Naive thymus-derived CD8-positive, alpha-beta T cell (primary cell): Measurements from ENCODE around the gene ANKK1. TPM values are rescaled to one million over a fixed set of nuclear protein-coding genes. Genes with fewer than 3 reads are reported as not detected.
A peak's percentile ranks its signal among the peaks of the same experiment; 100 is the strongest.

ENCODE experiments used
- ATAC-seq, 2 donors: fragments of 150-1000 bp; cut with Tn5 transposase in 1 of 2; sonication (Bioruptor Pico), chemical (Tn5 transposase) in 1 of 2; 1 replicate in 1 of 2; 2 replicates in 1 of 2; pipeline ENCODE4 v1.10.0; 2021; ENCODE audit warnings: mild to moderate bottlenecking in 2 of 2, moderate library complexity in 2 of 2
- POLR2A ChIA-PET: fragments of 350-600 bp; sonication (Branson Sonifier 250); formaldehyde crosslinking; loops from one replicate; lab custom pipeline; 2021; ENCODE audit warnings: antibody characterized with exemption; lab: Charles Lee
- DNase-seq, 10 donors: peaks; one replicate each; pipeline versions ENCODE4 v3.0.0 to v3.0.0-alpha.2; 2020 to 2022
- H3K27ac Mint-ChIP-seq, 10 donors: one replicate each; pipeline ENCODE4 v1.8.0; 2020 to 2022; ENCODE audit warnings: mild to moderate bottlenecking in 10 of 10, mixed read lengths in 10 of 10, moderate library complexity in 4 of 10, inconsistent platforms in 1 of 10
- H3K27me3 Mint-ChIP-seq, 5 donors: one replicate each; pipeline ENCODE4 v1.8.0; 2021 to 2022; ENCODE audit warnings: mixed read lengths in 5 of 5
- H3K36me3 Mint-ChIP-seq, 3 donors: one replicate each; pipeline ENCODE4 v1.8.0; 2020 to 2022; ENCODE audit warnings: mixed read lengths in 3 of 3, mild to moderate bottlenecking in 2 of 3, inconsistent platforms in 1 of 3
- H3K4me1 Mint-ChIP-seq, 4 donors: one replicate each; pipeline ENCODE4 v1.8.0; 2021 to 2022; ENCODE audit warnings: mixed read lengths in 4 of 4
- H3K4me3 Mint-ChIP-seq, 10 donors: one replicate each; pipeline ENCODE4 v1.8.0; 2020 to 2022; ENCODE audit warnings: mild to moderate bottlenecking in 10 of 10, mixed read lengths in 10 of 10, moderate library complexity in 6 of 10, inconsistent platforms in 1 of 10
- H3K9me3 Mint-ChIP-seq, 9 donors: one replicate each; pipeline ENCODE4 v1.8.0; 2020 to 2022; ENCODE audit warnings: mixed read lengths in 9 of 9, mild to moderate bottlenecking in 3 of 9, inconsistent platforms in 1 of 9, moderate library complexity in 1 of 9
- polyA plus RNA-seq, 3 donors: library from polyadenylated mRNA; unstranded; fragments of 300-500 nt; fragmentation: Illumina TruSeq; gene quantifications; one replicate each; pipeline ENCODE4 v1.2.3, GENCODE V29; 2021
- total RNA-seq, 8 experiments: library from RNA in 2 of 8; stranded (reverse) in 2 of 8; gene quantifications; one replicate each; pipeline ENCODE4 v1.2.3 and lab custom pipeline; 2021 to 2026

The ANKK1 gene
- total and polyA plus RNA-seq, 5 experiments from 2014 or later: 4.6 to 5.9 TPM; not detected in 3

GRCh38 chr11:113419454-113420003, 31.9 kb downstream of the ANKK1 start:
- Mint-ChIP-seq H3K27me3 (peaks cover 0 to 5% (median 3%) of the 10 kb centered on the region in 5 donors), H3K27ac (no peak overlapping the region), H3K36me3 (no peaks in the 10 kb centered on the region), H3K4me3 (no peak overlapping the region), H3K9me3 (no peaks in the 10 kb centered on the region), H3K4me1 (no peaks in the 10 kb centered on the region)
- no peak for DNase-seq
- no peak for ATAC-seq
- POLR2A ChIA-PET: no interaction called here

- POLR2A ChIA-PET: no interaction called here
- Mint-ChIP-seq H3K27ac (no peak overlapping the region), H3K9me3 (no peaks in the 10 kb centered on the region), H3K27me3 (peaks cover 0 to 5% (median 2%) of the 10 kb centered on the region in 5 donors), H3K4me1 (no peaks in the 10 kb centered on the region), H3K4me3 (no peak overlapping the region), H3K36me3 (no peaks in the 10 kb centered on the region)
- DNase-seq: no peak
- ATAC-seq: no peak
Observed at GRCh38 chr11:113420808-113421207, 33.2 kb downstream of the ANKK1 start.

GRCh38 chr11:113426686-113427085, 39.1 kb downstream of the ANKK1 start:
- H3K9me3 Mint-ChIP-seq: no peaks in the 10 kb centered on the region
- DNase-seq (no peak), ATAC-seq (no peak)
- peaks cover 0 to 5% (median 0%) of the 10 kb centered on the region in 5 donors for H3K27me3 Mint-ChIP-seq
- no peaks in the 10 kb centered on the region for H3K4me1 Mint-ChIP-seq
- POLR2A ChIA-PET: no interaction called here
- no peak overlapping the region for H3K27ac Mint-ChIP-seq
- no peaks in the 10 kb centered on the region for H3K36me3 Mint-ChIP-seq
- H3K4me3 Mint-ChIP-seq: no peak overlapping the region

- no peaks in the 10 kb centered on the region for H3K36me3 Mint-ChIP-seq
- POLR2A ChIA-PET: no interaction called here
- no peak for ATAC-seq
Observed at GRCh38 chr11:113431746-113432145, 44.2 kb downstream of the ANKK1 start.

DNA sequence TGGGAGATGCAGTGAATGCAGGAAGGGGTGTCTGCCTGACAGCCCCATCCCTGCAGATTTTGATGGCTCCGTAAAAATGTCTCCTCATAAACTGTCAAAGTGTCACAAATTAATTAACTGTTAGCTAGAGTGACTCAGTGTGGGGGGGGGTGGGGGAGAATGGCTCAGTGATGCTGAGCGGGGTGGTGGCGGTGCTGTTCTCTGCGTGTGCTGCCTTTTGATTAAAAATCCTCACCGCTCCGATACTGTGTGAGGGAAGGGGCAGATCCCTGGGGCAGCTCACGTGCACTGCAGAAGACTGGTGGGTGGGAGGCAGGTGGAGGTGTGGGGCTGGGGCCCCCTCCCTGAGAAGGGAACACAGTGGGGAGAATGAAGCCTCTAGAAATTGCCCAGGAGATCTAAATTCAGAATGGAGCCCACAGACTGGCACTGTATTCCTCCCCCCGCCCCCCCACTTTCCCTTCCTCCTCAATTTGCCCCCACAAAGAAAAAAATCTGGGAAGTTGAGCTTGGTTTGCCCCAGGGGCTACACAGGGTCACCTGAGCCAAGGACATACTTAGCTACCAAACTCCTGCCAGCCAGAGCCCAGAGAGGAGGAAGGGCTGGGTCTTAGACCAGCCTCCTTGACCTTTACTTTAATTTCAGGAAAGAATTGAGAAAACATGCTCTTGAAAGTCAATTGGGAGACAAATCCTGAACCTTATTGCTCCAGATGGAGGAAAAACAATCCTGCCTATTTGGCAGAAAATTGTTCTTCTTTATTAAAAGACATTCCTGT, 47.8 kb downstream of the ANKK1 start:
- H3K36me3 Mint-ChIP-seq: no peaks in the 10 kb centered on the region
- H3K27ac Mint-ChIP-seq: no peak overlapping the region
- H3K4me1 Mint-ChIP-seq: no peaks in the 10 kb centered on the region
- ATAC-seq (no peak), DNase-seq (no peak)
- peaks cover 3 to 14% (median 4%) of the 10 kb centered on the region in 5 donors for H3K27me3 Mint-ChIP-seq
- H3K9me3 Mint-ChIP-seq: no peaks in the 10 kb centered on the region
- no peak overlapping the region for H3K4me3 Mint-ChIP-seq
- POLR2A ChIA-PET: no interaction called here

More at GRCh38 chr11:113431746-113432145, 44.2 kb downstream of the ANKK1 start:
- no peaks in the 10 kb centered on the region for H3K4me1 Mint-ChIP-seq
- no peak for DNase-seq
- no peak overlapping the region for H3K4me3 Mint-ChIP-seq
- H3K9me3 Mint-ChIP-seq: no peaks in the 10 kb centered on the region
- peaks cover 0 to 13% (median 2%) of the 10 kb centered on the region in 5 donors for H3K27me3 Mint-ChIP-seq
- no peak overlapping the region for H3K27ac Mint-ChIP-seq

- peaks cover 3 to 19% (median 7%) of the 10 kb centered on the region in 5 donors for H3K27me3 Mint-ChIP-seq
- DNase-seq (no peak), ATAC-seq (no peak)
- H3K9me3 Mint-ChIP-seq: no peaks in the 10 kb centered on the region
- H3K27ac Mint-ChIP-seq: peak overlapping the region in 1 of 10 donors; percentile 35
- H3K36me3 Mint-ChIP-seq: no peaks in the 10 kb centered on the region
- H3K4me3 Mint-ChIP-seq: no peak overlapping the region
- POLR2A ChIA-PET: no interaction called here
- H3K4me1 Mint-ChIP-seq: no peaks in the 10 kb centered on the region
Observed at GRCh38 chr11:113436672-113437252, 49.2 kb downstream of the ANKK1 start.

GRCh38 chr11:113440816-113441215, 53.2 kb downstream of the ANKK1 start:
- no peaks in the 10 kb centered on the region for H3K36me3 Mint-ChIP-seq
- POLR2A ChIA-PET: no interaction called here
- no peak overlapping the region for H3K4me3 Mint-ChIP-seq
- H3K27me3 Mint-ChIP-seq: peaks cover 2 to 22% (median 7%) of the 10 kb centered on the region in 5 donors
- no peaks in the 10 kb centered on the region for H3K4me1 Mint-ChIP-seq
- ATAC-seq (no peak), DNase-seq (no peak)
- H3K9me3 Mint-ChIP-seq: no peaks in the 10 kb centered on the region
- no peak overlapping the region for H3K27ac Mint-ChIP-seq

DNA sequence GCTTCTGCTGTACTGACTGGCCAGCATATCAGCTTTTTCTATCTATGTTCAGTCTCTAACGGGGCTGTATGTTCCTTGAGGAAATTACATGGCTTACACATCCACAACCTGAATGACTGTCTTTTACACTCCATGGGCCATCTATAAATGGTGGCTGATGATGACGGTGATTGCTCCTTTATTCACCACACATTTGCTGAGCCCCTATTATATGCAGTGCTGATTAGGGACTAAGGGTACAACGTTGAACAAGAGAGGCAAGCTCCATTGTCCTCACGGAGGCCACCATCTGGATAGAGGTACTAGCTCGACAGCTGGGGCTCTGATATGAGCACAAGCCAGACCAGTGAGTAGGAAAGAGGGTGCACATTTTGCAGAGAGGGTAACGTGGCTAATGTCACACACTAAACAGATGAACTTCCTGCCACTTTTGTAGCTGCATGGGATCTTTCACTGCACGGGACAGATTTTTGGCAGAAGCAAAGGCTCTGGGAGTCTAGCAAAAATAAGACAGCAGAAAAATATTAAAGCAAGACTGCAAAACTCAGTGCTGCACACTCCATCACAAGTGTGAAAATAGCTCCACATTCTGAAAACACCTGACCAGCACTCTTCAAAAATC, 57.0 kb downstream of the ANKK1 start:
- peaks cover 0 to 30% (median 8%) of the 10 kb centered on the region in 5 donors for H3K27me3 Mint-ChIP-seq
- no peak overlapping the region for H3K27ac Mint-ChIP-seq

DNA sequence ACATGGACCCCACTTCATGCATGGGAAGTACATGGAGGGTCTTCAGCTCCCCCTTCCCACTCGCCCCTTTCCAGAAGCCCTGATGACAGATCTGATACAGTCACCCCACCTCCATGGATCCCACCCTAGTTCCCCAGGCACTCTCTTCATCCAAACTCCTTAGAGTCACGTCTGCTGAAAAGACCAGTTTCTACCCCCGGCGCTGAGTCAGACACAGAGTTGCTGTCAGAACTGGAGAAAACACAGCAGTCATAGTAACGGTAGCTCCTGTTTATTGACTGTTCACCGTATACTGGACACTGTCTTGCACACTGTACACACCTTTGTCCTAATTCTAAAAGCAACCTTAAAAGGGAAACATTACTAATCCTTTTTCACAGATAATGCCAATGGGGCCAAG, 58.5 kb downstream of the ANKK1 start:
- H3K27me3 Mint-ChIP-seq: peaks cover 0 to 21% (median 6%) of the 10 kb centered on the region in 5 donors
- H3K9me3 Mint-ChIP-seq: no peaks in the 10 kb centered on the region
- POLR2A ChIA-PET: no interaction called here
- H3K27ac Mint-ChIP-seq: no peak overlapping the region
- no peaks in the 10 kb centered on the region for H3K4me1 Mint-ChIP-seq
- no peak for DNase-seq
- no peak overlapping the region for H3K4me3 Mint-ChIP-seq
- ATAC-seq: no peak
- H3K36me3 Mint-ChIP-seq: no peaks in the 10 kb centered on the region

More for the DNA sequence above, 57.0 kb downstream of the ANKK1 start:
- Mint-ChIP-seq H3K36me3 (no peaks in the 10 kb centered on the region), H3K4me3 (no peak overlapping the region), H3K9me3 (no peaks in the 10 kb centered on the region), H3K4me1 (no peaks in the 10 kb centered on the region)
- POLR2A ChIA-PET: no interaction called here
- ATAC-seq: no peak
- no peak for DNase-seq

DNA sequence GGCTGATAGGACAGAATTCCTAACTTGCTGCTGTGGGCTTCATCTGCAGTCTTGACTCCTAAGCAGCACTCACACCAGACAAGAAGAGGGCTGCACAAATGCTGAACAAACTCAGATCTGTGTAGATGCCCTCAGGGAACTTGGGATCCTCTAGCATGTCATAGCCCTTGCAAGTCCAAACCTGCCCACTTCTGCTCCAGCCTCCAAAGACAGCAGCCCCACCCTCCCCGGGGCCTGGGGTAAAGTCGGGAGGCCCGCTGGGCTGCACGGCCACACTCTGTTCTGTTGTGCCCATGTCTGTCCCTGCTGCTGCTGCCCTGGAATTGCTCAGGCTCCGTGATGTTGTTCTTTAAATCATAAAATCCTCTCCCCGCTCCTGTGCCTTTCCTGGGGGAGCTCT, 59.4 kb downstream of the ANKK1 start:
- H3K27me3 Mint-ChIP-seq: peaks cover 0 to 21% (median 6%) of the 10 kb centered on the region in 5 donors
- H3K4me1 Mint-ChIP-seq: no peaks in the 10 kb centered on the region
- no peaks in the 10 kb centered on the region for H3K36me3 Mint-ChIP-seq
- no peaks in the 10 kb centered on the region for H3K9me3 Mint-ChIP-seq
- POLR2A ChIA-PET: no interaction called here
- DNase-seq (no peak), ATAC-seq (no peak)
- no peak overlapping the region for H3K4me3 Mint-ChIP-seq
- H3K27ac Mint-ChIP-seq: no peak overlapping the region

DNA sequence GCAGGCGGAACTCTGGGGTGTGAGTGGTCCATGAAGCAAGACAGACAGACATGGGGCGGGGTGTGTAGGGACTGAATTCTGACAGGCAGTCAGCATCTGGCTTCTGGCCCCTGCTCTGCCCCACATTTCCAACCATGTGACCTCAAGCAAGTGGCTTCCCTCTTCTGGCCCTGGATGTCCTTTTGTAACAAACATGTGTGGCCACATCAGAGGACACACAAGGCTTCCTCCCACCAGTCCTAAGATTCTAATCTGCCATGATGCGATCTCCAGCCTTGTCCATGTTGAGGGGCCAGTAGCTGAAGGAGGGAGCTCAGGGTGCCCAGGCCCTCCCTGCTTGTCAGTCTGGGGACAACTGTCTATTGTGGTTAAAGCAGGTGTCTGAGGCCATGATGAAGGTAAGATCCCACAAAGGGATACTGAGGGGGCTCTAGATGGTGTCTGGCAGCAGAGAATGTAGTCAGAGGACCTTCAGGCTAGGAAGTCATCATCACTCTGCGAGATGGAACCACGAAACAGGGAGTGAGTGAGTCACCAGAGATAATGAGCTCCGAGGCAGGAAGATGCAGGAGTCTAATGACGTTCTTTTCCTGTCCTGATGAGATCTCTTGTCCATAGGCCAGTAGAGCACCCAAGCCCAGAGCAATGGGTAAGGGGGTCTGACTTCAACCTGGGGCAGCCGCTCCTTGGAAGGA, 60.2 kb downstream of the ANKK1 start:
- H3K36me3 Mint-ChIP-seq: no peaks in the 10 kb centered on the region
- ATAC-seq (no peak), DNase-seq (no peak)
- no peak overlapping the region for H3K27ac Mint-ChIP-seq
- peaks cover 0 to 21% (median 5%) of the 10 kb centered on the region in 5 donors for H3K27me3 Mint-ChIP-seq
- no peaks in the 10 kb centered on the region for H3K9me3 Mint-ChIP-seq
- no peaks in the 10 kb centered on the region for H3K4me1 Mint-ChIP-seq
- H3K4me3 Mint-ChIP-seq: no peak overlapping the region
- POLR2A ChIA-PET: no interaction called here

DNA sequence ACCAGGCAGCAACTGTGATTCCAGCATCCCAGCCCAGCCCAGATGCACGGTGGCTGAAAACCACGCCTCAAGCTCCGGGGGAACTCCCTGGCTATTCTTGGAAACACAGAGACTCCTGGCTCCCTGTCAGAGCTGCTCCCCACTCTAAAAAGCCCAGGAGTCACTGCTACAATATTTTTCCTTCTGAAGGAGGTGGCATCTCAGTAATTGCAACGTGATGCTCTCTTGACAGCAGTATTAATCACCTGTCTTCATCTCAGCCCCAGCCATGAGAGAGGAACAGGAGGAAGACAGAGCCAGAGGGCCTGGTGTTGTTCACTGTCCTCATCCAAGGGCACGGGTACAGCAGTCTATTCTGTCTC, 60.7 kb downstream of the ANKK1 start:
- Mint-ChIP-seq H3K36me3 (no peaks in the 10 kb centered on the region), H3K27ac (no peak overlapping the region), H3K9me3 (no peaks in the 10 kb centered on the region), H3K4me1 (no peaks in the 10 kb centered on the region), H3K27me3 (peaks cover 0 to 21% (median 6%) of the 10 kb centered on the region in 5 donors), H3K4me3 (no peak overlapping the region)
- no peak for ATAC-seq
- POLR2A ChIA-PET: no interaction called here
- DNase-seq: no peak
